GM18498 (cell line): ENCODE data around the gene ZNF652.
"Not testable (repeated sequence)": the region's sequence is repeated elsewhere in the genome, so short reads cannot be mapped to it uniquely, and the experiment has no call there.

ENCODE experiments used
- ATAC-seq: cut with Tn5 transposase; IDR thresholded peaks from one replicate; pipeline ENCODE4 v1.9.1; 2021; ENCODE audit warnings: mild to moderate bottlenecking, moderate library complexity; ENCODE audit not compliant: unreplicated experiment

The ZNF652 gene

GRCh38 chr17:49275981-49276380 is 86.1 kb downstream of the ZNF652 start:
- not testable (repeated sequence) for ATAC-seq

GRCh38 chr17:49269356-49269755 is 92.7 kb downstream of the ZNF652 start:
- no peak for ATAC-seq

GRCh38 chr17:49267912-49268311 is 94.1 kb downstream of the ZNF652 start:
- no peak for ATAC-seq

DNA sequence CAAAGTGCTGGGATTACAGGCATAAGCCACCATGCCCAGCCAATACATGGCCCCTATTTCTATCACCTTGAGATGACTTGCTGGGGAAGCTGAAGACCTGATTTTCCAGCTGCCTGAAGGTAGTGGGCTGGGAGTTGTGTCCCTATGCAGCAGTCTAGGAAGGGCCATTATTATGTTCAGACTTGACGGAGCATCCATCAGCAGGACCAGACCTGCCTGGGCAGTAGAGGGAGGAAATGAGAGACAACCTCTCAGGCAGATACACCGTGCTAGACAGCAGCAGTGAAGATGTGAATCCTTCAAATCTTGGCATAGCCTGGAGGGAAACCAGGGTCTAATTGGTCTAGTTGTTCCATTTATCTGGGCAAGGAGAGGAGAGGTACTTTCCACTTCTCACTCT is 95.8 kb downstream of the ZNF652 start:
- ATAC-seq = no peak

DNA sequence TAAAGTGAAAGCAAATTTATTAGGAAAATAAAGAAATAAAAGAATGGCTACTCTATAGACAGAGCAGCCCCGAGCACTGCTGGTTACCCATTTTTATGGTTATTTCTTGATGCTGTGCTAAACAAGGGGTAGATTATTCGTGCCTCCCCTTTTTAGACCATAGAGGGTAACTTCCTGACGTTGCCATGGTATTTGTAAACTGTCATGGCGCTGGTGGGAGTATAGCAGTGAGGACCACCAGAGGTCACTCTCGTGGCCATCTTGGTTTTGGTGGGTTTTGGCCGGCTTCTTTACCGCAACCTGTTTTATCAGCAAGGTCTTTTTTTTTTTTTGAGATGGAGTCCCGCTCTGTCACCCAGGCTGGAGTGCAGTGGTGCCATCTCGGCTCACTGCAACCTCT is 100.5 kb downstream of the ZNF652 start:
- not testable (repeated sequence) for ATAC-seq

DNA sequence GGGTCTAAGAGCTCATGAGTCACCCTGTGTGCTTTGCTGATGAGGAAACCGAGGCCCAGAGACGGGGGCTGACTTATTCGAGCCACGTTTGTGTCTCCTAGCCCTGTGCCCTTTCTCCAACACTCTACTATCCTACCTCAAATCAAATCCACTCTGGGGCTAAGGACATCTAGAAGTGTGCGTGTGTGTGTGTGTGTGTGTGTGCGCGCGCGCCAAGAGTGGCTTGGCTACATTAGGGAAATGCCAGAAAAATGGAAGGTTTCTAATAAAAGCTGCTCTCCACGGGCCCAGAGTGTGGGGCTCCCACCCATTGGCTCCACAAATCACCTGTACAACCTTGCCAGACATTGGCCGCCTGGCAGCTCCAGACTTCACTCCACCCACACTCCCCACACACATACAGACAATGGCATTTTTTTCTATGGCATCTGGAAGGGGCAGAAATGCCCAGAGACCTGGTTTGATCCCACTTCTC is 101.2 kb downstream of the ZNF652 start:
- no peak for ATAC-seq

DNA sequence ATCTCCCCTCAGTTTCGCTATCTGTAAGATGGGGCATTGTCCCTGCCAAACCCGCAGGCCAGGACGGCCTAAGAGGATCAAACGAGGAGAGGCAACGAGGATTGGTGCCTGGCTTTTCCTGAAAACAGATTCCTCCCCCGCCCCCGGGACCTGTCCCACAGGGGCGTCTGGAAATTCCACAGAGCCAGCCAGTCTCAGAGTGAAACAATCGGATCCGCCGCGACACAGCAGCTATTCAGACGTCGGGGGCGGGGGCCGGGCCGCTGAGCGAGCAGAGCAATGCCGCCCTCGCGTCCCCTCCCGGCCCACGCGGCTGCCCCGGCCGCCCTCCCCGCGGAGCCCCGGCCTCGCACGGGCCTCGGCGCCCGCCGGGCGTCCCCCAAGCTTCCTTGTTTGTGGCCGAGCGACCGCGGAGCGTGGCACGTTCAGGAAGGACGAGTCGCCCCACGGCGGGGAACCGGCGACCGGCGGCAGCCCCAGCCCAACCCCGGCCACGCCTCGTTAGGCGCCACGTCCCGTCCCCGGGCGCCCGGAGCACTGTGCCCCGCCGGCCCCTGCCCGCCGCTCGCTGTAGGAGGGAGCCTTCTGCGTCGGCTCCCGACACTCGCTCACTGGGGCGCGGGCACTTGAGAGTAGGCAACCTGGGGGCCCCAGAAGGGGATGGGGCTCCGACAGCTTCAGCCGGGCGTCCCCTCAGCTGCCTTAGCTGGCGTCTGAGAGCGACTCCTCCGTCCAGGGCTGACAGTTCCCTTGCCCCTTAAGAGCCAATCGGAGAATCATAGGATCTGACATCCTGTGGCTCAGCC is 101.8 kb downstream of the ZNF652 start:
- ATAC-seq = peak; percentile 59

GRCh38 chr17:49259663-49260010 is 102.4 kb downstream of the ZNF652 start:
- ATAC-seq = no peak

DNA sequence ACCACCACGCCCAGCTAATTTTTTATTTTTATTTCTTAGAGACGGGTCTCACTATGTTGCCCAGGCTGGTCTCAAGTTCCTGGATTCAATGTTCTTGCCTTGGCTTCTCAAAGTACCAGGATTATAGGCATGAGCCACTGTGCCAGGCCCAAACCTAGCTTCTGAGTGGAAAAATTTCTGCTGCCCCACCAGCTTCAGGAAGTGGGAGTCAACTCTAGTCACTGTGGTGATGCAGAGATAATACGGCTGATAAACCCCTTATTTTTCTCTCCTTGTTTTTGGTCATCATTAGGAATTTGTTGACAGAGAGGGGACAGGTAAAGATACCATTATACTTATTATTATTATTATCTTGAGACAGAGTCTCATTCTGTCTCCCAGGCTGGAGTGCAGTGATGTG is 103.7 kb downstream of the ZNF652 start:
- no peak for ATAC-seq

DNA sequence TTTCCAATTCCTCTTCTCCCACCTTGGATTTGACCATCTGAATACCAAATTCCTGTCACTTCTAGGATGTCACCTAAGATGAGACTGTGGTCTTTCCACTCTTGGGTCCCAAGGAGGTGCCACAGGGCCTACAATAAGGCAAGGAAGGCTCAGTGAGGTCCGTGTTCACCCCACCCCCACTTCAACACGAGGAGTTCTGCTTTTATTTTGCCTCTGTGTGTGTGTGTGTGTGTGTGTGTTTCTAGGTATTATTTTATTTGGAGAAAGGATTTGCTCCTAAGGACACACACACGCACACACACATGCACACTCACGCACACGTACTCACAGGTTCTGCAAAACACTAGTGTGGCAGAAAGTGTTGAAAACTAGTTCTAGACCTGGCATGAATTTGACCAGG is 106.9 kb downstream of the ZNF652 start:
- no peak for ATAC-seq

GRCh38 chr17:49254066-49254465 is 108.0 kb downstream of the ZNF652 start:
- ATAC-seq = no peak

DNA sequence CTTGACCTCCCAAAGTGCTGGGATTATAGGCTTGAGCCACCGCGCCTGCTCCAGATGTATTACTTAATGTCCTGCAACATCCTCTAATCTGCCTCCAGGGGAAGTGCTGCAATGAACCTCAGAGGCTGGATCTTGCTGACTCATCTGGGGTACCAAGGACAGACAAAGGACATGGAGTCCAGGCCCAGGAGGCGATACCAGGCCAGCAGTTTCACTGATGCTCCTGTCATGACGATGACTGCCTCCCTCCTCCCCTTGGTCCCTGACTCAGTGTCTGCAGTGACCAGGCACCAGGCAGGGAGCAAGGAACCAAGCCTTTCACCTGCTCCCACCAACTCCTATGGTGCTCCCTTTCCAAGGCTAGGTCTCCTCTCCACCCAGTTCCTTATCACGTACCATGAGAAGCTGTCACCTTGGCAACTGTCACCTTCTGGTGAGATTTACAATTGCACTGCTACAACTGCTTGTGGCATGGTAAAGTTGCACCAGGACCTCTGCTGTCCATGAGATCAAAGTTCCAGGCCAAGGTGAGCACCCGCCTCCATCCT is 109.8 kb downstream of the ZNF652 start:
- ATAC-seq = no peak

DNA sequence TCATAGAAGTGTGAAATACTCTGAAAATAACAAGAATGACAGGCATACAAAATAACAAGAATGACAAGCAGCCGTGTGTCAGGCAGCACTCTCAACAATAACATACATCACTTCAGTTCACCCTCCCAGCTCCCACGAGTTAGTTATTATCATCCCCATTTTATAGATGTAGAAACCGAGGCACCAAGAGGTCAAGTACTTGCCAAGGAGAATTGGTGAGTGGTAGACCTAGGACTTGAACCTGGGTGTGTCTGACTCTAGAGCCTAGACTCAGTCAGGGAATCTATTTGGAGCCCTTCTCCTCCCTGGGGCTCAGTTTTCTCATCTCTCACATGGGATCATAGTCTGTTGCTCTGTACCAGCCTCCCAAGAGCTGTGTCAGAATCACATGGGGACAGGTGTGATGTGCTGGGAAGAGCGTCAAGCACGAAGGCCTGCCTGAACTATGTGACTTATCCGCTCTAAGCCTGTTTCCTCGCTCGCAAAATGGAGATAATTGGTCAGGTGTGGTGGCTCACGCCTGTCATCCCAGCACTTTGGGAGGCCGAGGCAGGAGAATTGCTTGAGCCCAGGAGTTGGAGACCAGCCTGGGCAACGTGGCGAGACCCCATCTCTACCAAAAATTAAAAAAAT is 112.0 kb downstream of the ZNF652 start:
- no peak for ATAC-seq

- ATAC-seq = no peak
These were observed 112.7 kb downstream of the ZNF652 start for GRCh38 chr17:49249292-49249794.

GRCh38 chr17:49247944-49248343 is 114.1 kb downstream of the ZNF652 start:
- ATAC-seq = no peak

GRCh38 chr17:49244839-49245238 is 117.2 kb downstream of the ZNF652 start:
- no peak for ATAC-seq
